Measurements from ENCODE around the gene TIRAP.

TIRAP gene

DNA sequence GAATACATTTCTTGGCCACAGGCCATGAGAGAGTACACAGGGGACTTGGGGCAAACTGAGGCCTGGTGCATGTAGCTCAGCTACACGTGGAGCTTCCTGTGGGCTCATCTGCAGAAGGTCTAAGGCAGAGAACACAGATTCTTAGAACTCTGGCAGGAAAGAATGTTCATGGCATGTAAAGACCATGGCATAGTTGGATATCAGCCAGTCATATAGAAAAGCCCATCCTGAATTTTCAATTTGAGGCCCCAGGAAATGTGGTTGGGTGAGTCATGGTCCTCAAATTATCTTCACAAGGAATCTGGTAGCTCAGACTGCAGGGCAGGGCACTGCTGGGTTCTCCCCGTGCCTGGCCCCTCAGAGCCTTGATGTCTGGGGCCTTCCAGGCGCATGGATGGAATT, 58.9 kb downstream of the TIRAP start:
- DNase-seq (ENCODE audit: low read depth in 2 of 2) = no peak

DNA sequence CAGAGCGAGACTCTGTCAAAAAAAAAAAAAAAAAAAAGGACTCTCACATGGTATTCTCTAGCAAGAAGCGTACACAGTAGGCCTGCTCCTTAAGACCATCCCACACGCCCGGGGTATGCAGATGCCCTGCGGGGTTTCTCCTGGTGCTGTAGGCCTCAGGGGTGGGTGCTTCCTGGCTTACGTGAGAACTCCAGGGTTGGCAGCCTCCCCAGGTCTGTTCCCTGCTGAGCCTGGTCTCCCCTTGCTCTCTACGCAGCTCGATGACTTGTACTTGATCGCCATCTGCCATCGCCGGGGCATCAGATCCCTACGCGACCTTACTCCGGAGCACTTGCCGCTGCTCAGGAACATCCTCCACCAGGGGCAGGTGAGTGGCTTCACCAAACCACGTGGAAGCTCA, 60.2 kb downstream of the TIRAP start:
- no peak for DNase-seq (ENCODE audit: low read depth in 2 of 2)
